Stimulated activated CD8-positive, alpha-beta memory T cell treated with anti-CD3 and anti-CD28 coated beads, Interleukin-7, amount 100 ng/mL, for 24 hours (primary cell): ENCODE data around the gene ZNF664.

Experiments
- DNase-seq: peaks from one replicate; pipeline ENCODE4 v3.0.0-alpha.2; 2020; ENCODE audit warnings: low read depth

ZNF664 gene

DNA sequence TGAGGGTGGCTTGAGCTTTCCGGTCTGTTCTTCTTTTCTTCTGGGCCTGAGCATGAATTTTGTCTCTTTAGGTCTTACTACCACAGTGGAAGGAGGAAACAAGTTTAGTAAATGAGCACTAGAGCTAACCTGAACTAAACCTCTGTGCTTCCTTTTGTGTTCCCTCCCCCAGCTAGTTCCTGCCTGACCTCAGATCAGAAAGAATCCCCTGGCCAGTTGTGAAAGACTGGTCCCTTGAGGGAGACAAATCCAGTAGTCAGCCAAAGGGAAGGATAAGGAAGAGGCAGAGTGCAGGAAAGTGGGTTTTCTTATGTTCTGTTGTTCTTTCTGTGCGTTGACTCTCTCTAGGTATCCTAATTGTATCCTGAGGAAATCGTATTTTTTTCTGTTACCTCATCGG lies 17.5 kb downstream of the ZNF664 start:
- DNase-seq, result no peak

DNA sequence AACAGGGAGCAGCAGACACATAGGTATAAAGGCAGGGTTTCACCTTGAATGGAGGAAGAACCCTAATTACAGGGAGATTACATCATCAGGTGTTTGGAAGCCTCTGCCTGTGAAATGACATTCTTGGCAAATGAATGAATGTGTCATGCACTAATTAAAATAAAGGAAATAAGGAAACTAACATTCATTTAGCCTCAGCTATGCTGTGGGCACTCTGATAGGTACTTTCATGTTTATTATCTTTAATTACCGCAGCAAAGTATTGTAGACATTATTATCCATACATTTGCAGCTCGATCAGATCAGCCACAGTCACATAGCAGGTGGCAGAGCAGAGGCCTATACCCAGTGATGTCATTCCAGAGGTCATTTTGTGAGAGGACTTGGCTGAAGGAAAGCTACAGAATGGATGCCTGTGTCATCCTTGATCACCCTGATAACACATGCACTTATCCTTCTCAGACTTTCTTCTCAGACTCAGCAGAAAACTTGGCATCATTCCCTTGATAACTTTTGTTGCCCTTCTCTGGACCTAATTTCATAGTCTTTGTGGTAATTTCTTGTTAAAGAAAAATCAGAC lies 18.4 kb downstream of the ZNF664 start:
- DNase-seq, result no peak

DNA sequence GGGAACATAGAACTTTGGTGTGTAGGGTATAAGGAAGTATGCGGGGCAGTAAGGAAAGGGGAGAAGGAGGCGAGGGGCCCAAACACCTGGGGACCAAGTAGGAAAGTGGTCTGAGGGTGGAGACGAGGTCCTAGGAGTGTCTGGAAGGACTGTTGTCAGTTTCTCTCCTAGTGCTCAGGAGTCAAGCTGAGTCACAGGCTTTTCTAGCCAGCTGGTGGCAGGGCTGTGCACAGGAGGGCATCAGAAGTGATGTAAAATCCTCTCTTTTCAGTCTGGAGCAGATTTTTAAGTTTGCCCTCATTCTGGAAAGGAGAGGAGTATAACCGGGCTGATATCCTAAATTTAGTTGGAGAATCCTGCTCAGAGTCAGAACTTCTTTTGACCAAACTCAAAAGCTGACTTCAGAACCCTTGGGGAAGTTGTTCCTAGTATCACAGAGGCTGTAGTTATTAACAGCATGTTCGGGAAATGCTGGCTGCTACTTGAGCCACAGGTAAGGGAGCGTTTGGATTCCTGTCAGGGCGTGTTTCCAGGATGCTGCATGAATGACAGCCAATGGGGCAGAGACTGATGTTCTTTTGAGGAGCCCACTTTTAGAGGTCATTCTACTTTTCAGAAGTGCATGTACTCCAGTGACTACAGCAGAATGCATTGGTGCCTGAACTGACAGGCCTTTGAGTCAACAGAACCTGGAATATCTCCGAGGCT lies 19.3 kb downstream of the ZNF664 start:
- DNase-seq, result no peak

- no peak for DNase-seq
These were observed 22.2 kb downstream of the ZNF664 start for GRCh38 chr12:123995023-123995748.

DNA sequence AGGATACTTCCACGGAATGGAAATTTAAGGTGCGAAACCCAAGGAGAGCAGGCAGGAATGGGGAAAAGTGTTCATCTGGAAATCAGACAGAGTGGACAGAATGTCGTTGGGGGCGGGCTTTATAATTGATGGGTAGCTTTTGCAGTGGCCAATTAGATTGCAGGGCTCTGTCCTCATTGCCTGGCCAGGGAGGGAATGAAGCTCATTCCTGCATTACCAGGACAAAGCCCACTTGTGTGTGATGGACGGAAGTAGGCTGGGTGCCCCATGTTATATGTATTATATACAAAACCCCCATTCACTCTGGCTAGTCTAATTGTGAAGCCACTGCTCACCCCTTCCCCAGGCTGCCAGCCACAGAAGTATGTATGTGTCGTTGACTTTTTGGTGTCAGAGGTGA lies 23.6 kb downstream of the ZNF664 start:
- DNase-seq, result no peak

DNA sequence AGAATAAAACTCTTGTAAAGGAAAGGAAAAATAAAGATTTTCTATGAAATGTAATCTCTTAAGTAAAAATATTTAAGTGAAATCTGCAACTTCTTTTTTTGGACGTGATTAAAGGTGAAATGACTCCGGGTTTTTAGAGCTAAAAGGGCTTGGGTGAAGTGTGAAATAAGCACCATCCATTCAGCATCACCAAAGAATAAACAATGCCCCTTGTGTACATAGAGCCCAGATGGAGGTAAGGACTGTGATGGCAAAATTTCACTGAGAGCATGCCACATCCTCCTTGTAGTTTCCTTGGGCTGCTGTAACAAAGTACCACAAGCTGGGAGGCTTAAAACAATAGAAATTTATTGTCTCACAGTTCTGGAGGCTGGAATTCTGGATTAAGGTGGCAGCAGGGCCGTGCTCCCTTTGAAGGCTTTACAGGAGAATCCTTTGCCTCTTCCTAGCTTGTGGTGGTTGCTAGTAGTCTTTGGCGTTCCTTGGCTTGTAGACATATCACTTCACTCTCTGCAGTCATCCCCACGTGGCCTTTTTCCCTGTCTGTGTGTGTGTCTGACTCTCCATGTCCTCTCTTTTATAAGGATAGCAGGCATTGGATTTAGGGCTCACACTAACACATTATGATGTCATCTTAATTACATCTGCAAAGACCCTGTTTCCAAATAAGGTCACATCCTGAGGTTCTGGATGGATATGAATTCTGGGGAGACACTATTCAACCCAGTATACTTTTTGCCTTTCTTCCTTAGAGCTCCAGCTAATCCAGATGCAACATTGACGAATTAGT lies 24.2 kb downstream of the ZNF664 start:
- no peak for DNase-seq

DNA sequence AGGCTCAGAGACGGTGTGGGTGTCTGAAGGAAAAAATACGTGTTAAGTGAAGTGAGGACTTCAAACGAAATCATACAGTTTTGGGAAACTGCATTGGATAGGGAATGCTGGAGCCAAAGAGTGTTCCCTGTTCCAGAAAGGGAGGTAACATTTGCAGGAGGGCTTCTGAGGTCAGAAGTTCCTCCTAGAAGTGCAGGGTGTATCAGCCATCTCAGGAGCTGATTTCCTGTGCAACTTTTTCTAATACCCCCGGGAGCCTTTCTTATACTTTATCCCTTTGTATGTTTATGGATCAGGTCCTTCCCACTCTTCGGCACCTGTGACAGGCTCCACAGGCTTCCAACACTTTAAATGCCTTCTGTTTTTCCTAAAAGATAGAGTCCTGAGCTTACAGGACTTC lies 24.9 kb downstream of the ZNF664 start:
- no peak for DNase-seq

DNA sequence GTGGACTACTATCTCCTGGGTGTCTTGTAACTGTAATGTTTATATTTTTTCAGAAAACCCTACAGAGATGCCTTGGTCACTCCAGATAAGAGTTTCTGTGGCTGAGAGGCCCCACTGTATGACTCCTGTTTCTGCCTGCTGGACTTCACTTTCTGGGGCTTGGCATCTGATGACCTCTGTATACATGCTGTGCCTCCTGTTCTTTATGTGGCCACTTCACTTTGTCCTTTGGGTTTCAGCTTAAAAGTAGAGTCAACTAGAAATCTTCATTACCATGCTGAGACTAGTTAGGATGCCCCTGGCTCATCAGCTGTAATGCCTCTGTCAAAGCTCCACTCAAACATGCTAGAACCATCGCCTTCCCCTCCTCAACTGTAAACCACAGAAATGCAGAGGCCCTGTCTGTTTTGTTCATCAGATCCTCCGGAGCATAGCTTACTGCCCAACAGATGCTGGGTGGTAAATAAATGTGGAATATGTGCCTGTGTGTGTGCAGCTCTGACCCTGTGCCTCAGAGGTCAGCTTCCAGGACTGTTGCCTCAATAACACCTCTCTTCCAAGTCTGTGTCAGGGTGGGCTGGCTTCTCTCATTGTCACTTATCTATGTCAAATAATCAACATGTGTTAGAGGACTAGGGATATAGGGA lies 25.5 kb downstream of the ZNF664 start:
- no peak for DNase-seq

- no peak for DNase-seq
These were observed 26.0 kb downstream of the ZNF664 start for GRCh38 chr12:123998991-123999359.

DNA sequence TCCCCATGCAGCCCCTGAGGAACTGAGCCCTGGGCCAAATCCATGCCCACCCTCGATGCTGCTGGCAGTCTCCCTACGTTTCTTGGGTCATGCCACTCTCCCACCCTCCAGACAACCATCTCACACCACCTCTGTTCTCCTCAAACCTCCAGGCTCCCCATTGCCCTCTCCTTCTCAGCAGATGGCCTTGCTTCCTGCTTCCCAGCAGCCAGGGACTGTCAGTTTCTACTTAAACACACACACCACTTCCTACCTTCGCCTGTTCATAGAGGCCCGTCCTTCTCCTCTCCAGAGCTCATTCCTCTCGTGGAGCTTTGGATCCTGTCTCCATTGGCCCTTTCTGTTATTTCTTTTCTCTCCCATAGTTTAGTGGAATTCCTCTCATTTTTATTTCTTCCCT lies 27.1 kb downstream of the ZNF664 start:
- no peak for DNase-seq

- no peak for DNase-seq
These were observed 28.3 kb downstream of the ZNF664 start for GRCh38 chr12:124001343-124001742.

- DNase-seq, result no peak
These were observed 29.1 kb downstream of the ZNF664 start for GRCh38 chr12:124002021-124002644.

DNA sequence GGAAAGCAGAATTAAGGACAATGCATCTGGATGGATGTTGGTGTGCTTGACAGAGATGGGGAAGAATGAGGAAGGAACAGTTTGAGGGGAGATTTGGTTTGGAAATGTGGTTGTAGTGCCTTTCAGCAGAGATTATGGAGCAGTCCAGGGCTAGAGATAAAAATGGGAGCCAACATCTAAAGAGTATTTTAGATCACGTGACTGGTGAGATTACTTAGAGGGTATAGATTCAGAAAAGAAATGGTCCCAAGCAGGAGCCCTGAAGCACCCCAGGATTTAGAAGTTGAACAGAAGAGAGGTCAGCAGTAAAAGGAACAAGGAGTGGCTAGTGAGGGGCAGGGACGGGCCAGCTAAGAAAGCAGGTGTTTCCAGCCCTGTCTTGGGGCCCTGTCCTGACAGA lies 29.6 kb downstream of the ZNF664 start:
- no peak for DNase-seq

DNA sequence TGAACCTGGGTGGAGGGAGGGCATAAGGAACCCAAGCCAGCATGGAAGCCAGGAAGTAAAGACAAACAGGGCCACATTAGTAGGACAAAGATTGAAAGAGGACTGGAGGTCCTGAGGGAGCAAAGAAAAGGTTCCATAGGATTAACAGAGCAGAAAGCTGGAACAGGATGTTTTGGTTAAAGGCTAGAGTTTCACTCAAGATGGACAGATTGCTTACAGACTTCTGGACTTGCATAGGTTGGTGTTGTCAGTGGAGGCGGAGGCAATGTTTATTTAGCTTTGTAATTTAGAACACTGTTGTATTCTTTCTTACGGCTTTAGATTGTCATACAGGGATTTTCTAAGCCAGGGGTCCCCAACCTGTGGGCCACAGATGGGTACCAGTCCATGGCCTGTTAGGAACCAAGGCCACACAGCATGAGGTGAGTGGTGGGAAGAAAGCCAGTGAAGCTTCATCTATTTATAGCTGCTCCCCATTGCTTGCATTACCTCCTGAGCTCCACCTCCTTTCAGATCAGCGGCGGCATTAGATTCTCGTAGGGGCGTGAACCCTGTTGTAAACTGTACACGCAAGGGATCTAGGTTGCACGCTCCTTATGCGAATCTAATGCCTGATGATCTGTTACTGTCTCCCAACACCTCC lies 31.3 kb downstream of the ZNF664 start:
- no peak for DNase-seq

DNA sequence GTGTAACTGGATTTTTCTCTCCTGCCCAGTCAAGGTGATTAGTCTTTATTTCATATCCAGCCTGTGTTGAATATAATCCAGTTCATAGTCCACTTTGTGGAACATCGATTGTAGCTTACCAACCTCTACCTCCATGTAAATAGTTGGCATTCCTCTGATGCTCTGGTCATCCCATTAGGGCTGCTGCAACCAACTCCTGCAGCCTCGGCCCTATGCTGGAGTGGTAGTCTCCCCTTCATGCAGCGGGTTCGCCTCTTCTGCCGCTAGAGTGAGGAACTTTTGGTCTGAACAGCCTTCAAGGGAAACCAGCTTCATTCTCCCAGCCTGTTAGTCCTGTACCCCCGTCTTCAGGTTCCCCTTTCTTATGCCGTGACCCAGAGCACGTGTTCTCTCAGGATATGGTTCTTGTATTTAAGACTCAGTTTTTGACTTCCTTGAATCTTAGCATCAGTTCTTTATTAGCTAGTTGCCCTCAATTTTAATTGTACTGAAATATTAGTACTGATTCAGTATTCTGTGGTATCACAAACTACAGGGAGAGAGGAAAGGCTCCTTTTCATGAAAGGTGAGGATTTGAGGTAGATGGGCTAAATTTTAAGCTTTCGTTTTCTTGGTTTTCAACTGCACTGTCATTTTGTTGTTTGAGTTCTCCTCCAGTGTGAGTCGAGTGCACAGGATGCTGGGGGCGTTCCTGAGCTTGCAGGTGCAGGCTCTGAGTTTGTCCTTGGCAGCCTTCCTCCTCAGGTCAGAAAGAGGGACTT lies 33.2 kb downstream of the ZNF664 start:
- no peak for DNase-seq

GRCh38 chr12:124006846-124007713 lies 34.1 kb downstream of the ZNF664 start:
- DNase-seq, result no peak

DNA sequence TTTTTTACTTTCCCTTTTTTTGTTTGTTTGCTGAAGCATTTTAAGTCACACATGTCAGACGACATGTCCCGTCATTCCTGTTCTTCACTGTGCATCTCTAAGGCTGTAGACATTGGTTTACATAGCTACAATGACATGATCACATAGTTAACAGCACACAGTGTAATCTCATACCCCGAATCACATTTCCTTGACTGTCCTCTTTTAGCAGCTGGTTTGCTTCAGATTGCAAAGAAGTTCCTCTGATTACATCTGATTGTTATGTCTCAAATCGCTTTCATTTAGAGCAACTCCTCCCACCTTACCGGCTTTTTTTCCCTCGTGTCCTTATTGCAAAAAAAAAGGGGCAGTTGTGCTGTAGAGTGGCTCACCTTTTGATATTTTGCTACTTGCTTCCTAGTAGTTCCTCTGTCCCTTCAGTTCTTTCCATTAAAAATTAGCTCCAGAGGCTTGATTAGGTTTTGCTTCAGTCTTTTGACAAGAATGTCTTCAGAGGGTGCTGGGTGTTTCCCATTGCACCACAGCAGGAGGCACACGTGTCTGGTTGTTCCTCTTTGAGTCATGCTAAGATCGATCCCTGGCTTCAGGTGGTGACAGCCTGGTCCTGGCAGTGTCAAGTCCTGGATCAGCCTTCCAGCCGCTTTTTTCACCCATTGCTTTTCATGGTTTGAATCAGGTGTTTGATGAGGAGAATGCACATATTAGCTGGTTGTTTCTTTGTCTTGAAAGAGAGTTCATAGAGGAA lies 35.0 kb downstream of the ZNF664 start:
- no peak for DNase-seq

DNA sequence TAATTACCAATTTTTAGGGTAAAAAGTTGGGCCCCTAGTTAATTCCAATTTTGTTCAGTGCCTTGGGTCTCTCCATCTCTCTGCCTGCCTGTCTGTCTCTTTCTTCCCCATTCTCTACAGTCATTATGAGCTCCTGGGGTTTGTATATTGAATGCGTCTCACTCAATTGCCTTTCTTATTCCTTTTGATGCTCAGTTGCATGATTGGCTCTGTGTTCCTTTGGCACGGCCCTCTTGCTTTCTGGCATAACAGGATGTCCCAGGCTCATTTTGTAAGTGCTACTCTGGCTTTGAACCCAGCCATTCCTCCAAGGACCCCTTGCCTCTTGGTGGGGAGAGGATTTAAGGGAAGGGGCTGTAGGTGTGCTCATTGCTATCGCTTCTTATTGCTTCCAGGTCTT lies 35.6 kb downstream of the ZNF664 start:
- no peak for DNase-seq

DNA sequence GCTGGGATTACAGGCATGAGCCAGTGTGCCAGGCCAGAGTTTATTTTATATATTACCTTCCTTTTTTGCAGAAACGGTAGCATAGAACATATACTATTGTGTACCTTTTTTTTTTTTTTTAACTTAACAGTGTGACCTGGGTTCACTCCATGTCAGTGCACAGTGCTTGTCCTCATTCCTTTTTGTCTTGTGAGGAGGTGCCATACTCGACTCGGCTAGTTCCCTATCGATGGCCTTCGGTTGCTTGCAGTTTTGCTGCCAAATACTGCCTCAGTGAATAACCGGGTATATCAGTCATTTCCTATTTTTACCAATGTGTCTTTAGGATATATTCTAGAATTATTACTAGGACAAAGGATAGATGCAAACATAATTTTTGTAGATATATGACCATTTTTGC lies 36.8 kb downstream of the ZNF664 start:
- no peak for DNase-seq
